ENCODE measurements around the gene OSBPL6.

DNA sequence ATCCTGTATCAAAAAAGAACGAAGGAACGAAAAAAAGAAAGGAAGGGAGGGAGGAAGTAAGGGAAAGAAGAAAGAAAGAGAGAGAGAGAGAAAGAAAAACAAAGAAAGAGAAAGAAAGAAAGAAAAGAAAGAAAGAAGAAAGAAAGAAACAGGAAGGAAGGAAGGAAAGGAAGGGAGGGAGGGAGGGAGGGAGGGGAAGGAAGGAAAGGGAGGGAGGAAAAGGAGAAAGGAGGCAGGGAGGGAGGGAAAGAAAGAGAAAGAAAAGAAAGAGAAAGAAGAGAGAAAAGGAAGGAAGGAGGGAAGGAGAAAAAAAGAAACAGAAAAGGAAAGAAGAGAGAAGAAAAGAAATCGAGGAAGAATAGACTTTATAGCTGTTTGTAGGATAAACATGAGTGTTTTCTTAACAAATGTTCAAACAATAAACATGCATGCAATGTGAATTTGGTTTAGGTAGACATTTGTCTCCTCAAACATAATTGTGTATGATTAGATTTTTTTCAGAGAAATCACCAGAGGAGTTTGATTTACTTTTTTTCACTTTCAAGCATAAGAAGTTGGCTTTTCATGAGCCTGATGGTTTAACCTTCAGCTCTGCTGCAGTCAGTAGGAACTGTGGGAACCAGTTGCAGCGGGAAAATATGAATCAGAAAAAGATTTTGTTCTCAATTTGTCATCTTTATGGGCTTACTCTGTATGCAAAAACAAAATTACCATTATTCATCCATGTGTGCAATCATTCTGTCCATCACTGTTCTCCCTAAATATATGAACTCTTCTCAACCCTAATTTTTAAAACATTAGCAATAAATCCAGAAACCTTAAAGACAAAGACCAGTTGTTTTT is 185.1 kb downstream of the OSBPL6 start:
- TF ChIP-seq, protein P1, sequence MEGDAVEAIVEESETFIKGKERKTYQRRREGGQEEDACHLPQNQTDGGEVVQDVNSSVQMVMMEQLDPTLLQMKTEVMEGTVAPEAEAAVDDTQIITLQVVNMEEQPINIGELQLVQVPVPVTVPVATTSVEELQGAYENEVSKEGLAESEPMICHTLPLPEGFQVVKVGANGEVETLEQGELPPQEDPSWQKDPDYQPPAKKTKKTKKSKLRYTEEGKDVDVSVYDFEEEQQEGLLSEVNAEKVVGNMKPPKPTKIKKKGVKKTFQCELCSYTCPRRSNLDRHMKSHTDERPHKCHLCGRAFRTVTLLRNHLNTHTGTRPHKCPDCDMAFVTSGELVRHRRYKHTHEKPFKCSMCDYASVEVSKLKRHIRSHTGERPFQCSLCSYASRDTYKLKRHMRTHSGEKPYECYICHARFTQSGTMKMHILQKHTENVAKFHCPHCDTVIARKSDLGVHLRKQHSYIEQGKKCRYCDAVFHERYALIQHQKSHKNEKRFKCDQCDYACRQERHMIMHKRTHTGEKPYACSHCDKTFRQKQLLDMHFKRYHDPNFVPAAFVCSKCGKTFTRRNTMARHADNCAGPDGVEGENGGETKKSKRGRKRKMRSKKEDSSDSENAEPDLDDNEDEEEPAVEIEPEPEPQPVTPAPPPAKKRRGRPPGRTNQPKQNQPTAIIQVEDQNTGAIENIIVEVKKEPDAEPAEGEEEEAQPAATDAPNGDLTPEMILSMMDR (IDR thresholded peaks at IDR 0.05) = no peak
- TF ChIP-seq, protein P2, sequence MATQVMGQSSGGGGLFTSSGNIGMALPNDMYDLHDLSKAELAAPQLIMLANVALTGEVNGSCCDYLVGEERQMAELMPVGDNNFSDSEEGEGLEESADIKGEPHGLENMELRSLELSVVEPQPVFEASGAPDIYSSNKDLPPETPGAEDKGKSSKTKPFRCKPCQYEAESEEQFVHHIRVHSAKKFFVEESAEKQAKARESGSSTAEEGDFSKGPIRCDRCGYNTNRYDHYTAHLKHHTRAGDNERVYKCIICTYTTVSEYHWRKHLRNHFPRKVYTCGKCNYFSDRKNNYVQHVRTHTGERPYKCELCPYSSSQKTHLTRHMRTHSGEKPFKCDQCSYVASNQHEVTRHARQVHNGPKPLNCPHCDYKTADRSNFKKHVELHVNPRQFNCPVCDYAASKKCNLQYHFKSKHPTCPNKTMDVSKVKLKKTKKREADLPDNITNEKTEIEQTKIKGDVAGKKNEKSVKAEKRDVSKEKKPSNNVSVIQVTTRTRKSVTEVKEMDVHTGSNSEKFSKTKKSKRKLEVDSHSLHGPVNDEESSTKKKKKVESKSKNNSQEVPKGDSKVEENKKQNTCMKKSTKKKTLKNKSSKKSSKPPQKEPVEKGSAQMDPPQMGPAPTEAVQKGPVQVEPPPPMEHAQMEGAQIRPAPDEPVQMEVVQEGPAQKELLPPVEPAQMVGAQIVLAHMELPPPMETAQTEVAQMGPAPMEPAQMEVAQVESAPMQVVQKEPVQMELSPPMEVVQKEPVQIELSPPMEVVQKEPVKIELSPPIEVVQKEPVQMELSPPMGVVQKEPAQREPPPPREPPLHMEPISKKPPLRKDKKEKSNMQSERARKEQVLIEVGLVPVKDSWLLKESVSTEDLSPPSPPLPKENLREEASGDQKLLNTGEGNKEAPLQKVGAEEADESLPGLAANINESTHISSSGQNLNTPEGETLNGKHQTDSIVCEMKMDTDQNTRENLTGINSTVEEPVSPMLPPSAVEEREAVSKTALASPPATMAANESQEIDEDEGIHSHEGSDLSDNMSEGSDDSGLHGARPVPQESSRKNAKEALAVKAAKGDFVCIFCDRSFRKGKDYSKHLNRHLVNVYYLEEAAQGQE (IDR thresholded peaks at IDR 0.05; ENCODE audit: insufficient read depth in 1 of 2, low read depth in 2 of 2, low read length in 1 of 2) = no peak

All from Panc1 (cell line).